22Rv1 (cell line): Measurements from ENCODE around the gene PKN1.

ENCODE experiments used
- CTCF ChIP-seq: fragments of 450-650 bp; IDR thresholded peaks from 2 replicates; pipeline ENCODE4 v1.5.1; 2017; ENCODE audit warnings: mild to moderate bottlenecking
- ZFX ChIP-seq: fragments of 450-650 bp; IDR thresholded peaks from 2 replicates; pipeline ENCODE4 v1.6.1; 2017; ENCODE audit warnings: antibody characterized with exemption, borderline replicate concordance

GRCh38 chr19:14507704-14508542 is 74.8 kb downstream of the PKN1 start:
- TF ChIP-seq CTCF: no peak
- no peak for TF ChIP-seq ZFX
